GM08714 (cell line): ENCODE data around the gene KCNAB1.

Experiments
- H3K4me3 ChIP-seq: fragments of 200-500 bp; sonication (Bioruptor generic); 2 replicates; pipeline ENCODE4 v1.5.1; 2014; ENCODE audit warnings: mild to moderate bottlenecking, low read length, inconsistent platforms
- ZNF274 ChIP-seq: IDR thresholded peaks from 2 replicates; pipeline ENCODE4 v1.6.1; 2012; ENCODE audit warnings: mild to moderate bottlenecking, low read depth, low read length

Gene KCNAB1

GRCh38 chr3:156530980-156531379, 410.6 kb downstream of the KCNAB1 start:
- no peak overlapping the region for H3K4me3 ChIP-seq
- no peak for TF ChIP-seq ZNF274

GRCh38 chr3:156532730-156533129, 412.4 kb downstream of the KCNAB1 start:
- no peak overlapping the region for H3K4me3 ChIP-seq
- TF ChIP-seq ZNF274 = no peak

DNA sequence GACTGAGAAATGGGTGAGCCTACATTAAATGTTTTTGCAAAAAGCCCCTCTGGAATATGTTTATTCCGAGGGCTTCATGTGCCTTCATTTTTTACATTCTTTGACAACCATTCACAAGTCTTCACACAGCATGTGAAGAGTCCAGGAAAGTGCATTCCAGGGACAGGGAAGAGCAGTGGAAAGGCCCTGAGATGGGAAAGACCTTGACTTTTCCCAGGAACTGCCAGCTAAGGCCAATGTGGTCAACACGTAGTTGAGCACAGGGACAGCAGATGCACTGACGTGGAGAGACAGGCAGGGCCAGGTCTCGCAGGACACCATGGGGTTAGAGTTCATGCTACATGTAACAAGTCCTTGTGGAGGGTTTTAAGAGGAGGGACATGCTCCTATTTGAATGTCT, 412.8 kb downstream of the KCNAB1 start:
- TF ChIP-seq ZNF274 = no peak
- H3K4me3 ChIP-seq = no peak overlapping the region

DNA sequence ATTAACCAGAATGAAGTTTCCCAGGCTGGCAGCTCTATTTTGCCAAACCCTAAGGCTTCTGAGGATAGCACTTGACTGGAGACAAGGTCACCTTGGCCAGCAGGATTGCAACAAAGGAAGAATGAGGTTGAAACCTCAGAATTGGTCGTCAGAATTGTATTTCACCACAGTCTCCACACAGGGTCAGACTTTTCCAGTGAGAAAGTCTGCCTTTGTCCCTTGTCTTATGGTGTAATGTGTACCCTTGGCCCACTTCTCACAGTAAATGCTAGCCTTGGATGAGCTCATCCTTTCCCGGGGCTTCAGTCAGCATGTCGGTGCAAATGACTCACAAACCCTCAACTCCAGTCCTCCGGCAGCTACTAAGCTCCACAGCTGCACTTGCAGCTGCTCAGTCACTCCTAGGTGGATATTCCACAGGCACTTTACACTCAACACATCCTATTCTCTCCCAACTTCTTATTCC, 414.8 kb downstream of the KCNAB1 start:
- TF ChIP-seq ZNF274 = no peak

DNA sequence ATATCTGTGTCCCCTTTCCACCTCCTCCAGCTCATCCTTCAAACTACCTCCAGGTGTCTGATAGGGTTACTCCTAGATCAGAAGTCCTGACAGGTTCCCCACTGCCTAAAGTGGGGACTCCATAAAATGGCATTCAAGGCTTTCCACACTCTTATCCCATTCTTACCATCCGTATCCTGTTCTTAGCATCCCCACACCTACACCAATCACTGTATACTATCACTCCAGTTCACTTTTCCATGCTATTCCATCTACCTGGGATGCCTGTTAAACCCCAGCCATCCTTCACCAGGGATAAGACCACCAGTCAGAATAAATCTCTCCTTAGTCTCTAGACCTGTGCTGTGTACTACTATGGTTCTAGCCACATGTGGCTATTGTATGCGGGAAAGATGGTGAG, 415.4 kb downstream of the KCNAB1 start:
- no peak for TF ChIP-seq ZNF274
- H3K4me3 ChIP-seq = no peak overlapping the region

More for the DNA sequence above, 414.8 kb downstream of the KCNAB1 start:
- no peak overlapping the region for H3K4me3 ChIP-seq

GRCh38 chr3:156536524-156537316, 416.3 kb downstream of the KCNAB1 start:
- H3K4me3 ChIP-seq = no peak overlapping the region
- no peak for TF ChIP-seq ZNF274

- no peak overlapping the region for H3K4me3 ChIP-seq
- TF ChIP-seq ZNF274 = no peak
These were observed 418.7 kb downstream of the KCNAB1 start for GRCh38 chr3:156539051-156539450.

DNA sequence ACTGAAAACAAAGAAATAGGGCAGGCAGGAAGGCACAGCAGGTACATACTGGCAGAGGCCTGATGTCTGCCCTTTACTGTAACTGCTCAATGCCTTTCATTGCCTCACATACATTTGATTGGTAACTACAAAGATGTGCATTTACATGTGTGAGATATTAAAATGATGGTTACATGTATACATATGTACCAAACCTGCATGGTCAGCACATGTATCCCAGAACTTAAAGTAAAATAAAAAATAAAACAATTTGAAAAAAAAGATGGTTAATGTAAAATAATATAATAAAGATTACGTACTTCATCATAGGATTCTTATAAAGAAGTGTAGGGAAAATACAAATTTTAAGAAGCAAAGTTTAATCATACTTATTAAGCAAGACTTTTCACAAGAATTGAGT, 419.4 kb downstream of the KCNAB1 start:
- TF ChIP-seq ZNF274 = no peak
- no peak overlapping the region for H3K4me3 ChIP-seq

DNA sequence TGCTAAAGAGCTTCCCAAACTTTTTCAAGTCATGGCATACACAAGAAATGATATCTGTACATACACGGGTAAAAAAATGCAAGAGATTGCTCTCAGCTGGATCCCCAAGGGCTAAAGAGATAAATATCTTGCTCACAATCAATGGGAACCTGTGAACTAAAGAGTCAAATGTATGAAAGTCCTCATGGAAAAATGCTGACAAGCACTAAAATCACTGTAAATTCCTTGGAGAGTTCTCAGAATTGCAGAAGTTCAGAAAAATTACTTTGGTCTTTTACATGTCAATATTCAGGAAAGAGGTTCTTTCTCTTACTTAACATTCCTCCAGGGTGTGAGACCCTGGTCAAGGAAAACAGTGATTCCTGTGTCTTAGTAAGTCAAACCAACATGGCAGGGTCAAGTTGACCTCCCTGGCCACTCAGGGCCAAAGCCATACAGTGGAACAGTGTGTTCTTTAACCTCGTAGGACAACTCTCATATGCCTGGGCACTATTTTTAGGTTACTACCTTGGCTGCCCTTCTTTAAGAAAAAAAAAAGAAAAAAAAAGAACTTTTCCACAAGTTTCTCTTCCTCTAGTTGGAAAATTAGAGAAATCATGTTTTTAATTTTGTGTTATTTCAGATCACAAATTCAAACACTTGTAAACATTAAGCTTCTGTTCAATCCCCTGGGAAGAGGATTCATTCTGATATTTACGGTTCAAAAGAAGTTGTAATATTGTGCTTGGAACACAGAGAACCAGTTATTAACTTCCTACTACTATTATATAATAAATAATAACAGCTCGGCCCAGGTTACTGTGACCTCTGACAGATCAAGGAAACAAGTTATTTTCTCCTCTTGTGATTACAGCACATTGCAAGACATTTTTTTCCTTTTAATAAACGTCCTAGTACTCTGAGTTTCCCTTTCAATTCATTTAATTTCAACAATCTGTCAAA, 422.0 kb downstream of the KCNAB1 start:
- no peak overlapping the region for H3K4me3 ChIP-seq
- no peak for TF ChIP-seq ZNF274

GRCh38 chr3:156543043-156543555, 422.7 kb downstream of the KCNAB1 start:
- no peak overlapping the region for H3K4me3 ChIP-seq
- no peak for TF ChIP-seq ZNF274

DNA sequence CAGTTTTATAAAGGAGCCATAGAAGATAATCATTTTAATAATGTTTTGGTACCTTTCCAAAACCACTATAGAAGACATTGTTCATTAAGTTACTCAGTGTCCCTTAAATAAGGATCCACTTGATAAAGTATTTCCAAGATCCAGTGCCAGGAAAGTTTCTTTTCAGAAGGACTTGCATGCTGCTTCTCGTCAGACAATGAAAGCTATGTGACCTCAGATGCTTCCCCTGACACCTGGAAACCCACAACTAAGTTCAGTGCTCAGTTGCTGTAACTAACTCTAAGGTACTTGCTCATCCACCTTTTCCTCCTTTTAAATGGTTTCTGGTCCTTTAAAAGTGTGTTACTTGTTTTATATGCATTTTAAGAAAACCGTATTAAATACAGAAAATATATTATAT, 427.3 kb downstream of the KCNAB1 start:
- TF ChIP-seq ZNF274 = no peak
- no peak overlapping the region for H3K4me3 ChIP-seq

GRCh38 chr3:156548041-156548687, 427.8 kb downstream of the KCNAB1 start:
- no peak overlapping the region for H3K4me3 ChIP-seq

DNA sequence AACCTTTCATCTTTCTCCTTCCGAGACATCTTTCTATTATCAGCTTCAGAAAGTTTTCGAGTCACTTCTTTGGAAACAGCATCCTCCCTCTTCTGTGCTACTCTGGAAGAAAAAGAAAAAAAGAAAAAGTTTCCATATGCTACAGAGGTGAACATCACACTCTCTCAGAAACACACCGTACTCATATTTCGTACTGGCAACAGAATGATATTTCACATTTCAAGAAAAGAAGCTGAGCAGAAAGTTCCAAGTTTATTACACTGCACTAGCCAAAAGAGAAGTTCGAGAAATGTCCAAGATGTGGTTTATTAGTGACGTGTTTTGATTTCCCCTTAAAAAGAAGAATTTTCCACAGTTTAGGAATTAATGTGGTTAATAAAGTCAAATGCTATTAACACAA, 428.5 kb downstream of the KCNAB1 start:
- H3K4me3 ChIP-seq = no peak overlapping the region
- no peak for TF ChIP-seq ZNF274

More at GRCh38 chr3:156548041-156548687, 427.8 kb downstream of the KCNAB1 start:
- TF ChIP-seq ZNF274 = no peak

DNA sequence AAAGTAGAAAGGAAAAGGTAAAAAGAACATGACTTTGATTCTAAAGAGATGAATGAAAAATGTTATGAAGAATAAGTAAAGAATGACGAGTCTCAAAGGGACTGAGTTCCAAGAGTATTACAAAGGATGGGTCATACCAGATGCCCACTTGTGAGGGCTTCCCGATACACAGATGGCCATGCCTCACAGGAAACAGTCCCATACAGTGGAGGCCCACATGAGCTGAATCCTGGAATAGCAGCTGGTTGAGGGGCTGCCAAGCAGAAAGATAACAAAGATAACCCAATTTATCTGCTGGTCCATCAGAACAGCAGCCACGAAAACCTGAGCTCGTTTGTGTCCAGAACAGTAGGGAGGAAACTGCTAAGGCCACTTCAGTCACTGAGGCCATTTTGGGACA, 430.9 kb downstream of the KCNAB1 start:
- TF ChIP-seq ZNF274 = no peak
- H3K4me3 ChIP-seq = no peak overlapping the region

- TF ChIP-seq ZNF274 = no peak
- no peak overlapping the region for H3K4me3 ChIP-seq
These were observed 431.4 kb downstream of the KCNAB1 start for GRCh38 chr3:156551746-156552145.
